Uterus (tissue), 4 donors: ENCODE results near the gene GGCX. TPM values are rescaled to one million over a fixed set of nuclear protein-coding genes. Genes with fewer than 3 reads are reported as not detected.

Experiments used
- DNase-seq, 2 donors: peaks; one replicate each; pipeline ENCODE4 v3.0.0-alpha.2; 2019 to 2020
- H3K27ac ChIP-seq, 2 donors: fragments of 200-600 bp; sonication (generic); 1 replicate in 1 of 2; 2 replicates in 1 of 2; pipeline ENCODE4 v1.5.1; 2016 to 2018
- H3K27me3 ChIP-seq, 2 donors: fragments of 200-600 bp; sonication (generic); one replicate each; pipeline ENCODE4 v1.5.1; 2018 to 2019; ENCODE audit warnings: control low read depth in 1 of 2
- H3K36me3 ChIP-seq, 2 donors: fragments of 200-600 bp; sonication (generic); one replicate each; pipeline ENCODE4 v1.5.1; 2019; ENCODE audit warnings: control low read depth in 1 of 2
- H3K4me1 ChIP-seq, 2 donors: fragments of 200-600 bp; sonication (generic); one replicate each; pipeline ENCODE4 v1.5.1; 2018 to 2019; ENCODE audit warnings: control low read depth in 1 of 2
- H3K4me3 ChIP-seq, 2 donors: fragments of 200-600 bp; sonication (generic); 1 replicate in 1 of 2; 2 replicates in 1 of 2; pipeline ENCODE4 v1.5.1; 2018 to 2019; ENCODE audit warnings: mild to moderate bottlenecking in 1 of 2
- H3K9me3 ChIP-seq, 2 donors: fragments of 200-600 bp; sonication (generic); one replicate each; pipeline ENCODE4 v1.5.1; 2019; ENCODE audit warnings: control low read depth in 1 of 2
- CTCF ChIP-seq, 4 experiments: fragments of 200-600 bp in 2 of 4; fragments of 450-650 bp in 2 of 4; sonication (generic) in 2 of 4; IDR thresholded peaks; one replicate each; pipeline ENCODE4 v1.5.1; 2016 to 2019; ENCODE audit warnings: antibody characterized with exemption in 4 of 4, mild to moderate bottlenecking in 2 of 4, moderate library complexity in 1 of 4
- POLR2A ChIP-seq, 2 donors: fragments of 450-650 bp; IDR thresholded peaks; one replicate each; pipeline ENCODE4 v1.6.1; 2016; ENCODE audit warnings: antibody characterized with exemption in 2 of 2, mild to moderate bottlenecking in 1 of 2, moderate library complexity in 1 of 2
- intact Hi-C: fragments of 100-400 bp; cut with DNase I; formaldehyde crosslinking; loops from one replicate; pipeline ENCODE4 v1.15.1; 2023; ENCODE audit warnings: low total_unique reads
- total RNA-seq, 4 donors: library from RNA; depleted of rRNA in 3 of 4; stranded (reverse); fragments of >200 nt in 3 of 4; gene quantifications; one replicate each; pipeline versions ENCODE4 v1.1.0 to v1.2.4, GENCODE V29; 2014 to 2023
- donor health status: DM: yes; HTN: yes; CAD: no.

Gene GGCX
- total RNA-seq, 4 donors from 2014 or later, result 14.1 to 54.1 (median 37.9) TPM

- no peak for DNase-seq
- H3K9me3 ChIP-seq, result no peaks in the 10 kb centered on the region
- no peaks in the 10 kb centered on the region for H3K36me3 ChIP-seq
- intact Hi-C loops, result no loop called here
- TF ChIP-seq CTCF (IDR thresholded peaks at IDR 0.05), result no peak
- no peak for TF ChIP-seq POLR2A (IDR thresholded peaks at IDR 0.05)
- no peaks in the 10 kb centered on the region for H3K27me3 ChIP-seq
- H3K4me1 ChIP-seq, result peaks cover 0 to 3% of the 10 kb centered on the region in 2 donors
- no peak overlapping the region for H3K4me3 ChIP-seq
- H3K27ac ChIP-seq, result peak overlapping the region; percentile 97 to 100
Measured at GRCh38 chr2:85541753-85542457, 19.4 kb downstream of the GGCX start.

GRCh38 chr2:85541262-85541661 lies 20.0 kb downstream of the GGCX start:
- Histone ChIP-seq H3K27me3 (no peaks in the 10 kb centered on the region), H3K27ac (peak overlapping the region; percentile 97 to 100), H3K36me3 (no peaks in the 10 kb centered on the region), H3K9me3 (no peaks in the 10 kb centered on the region), H3K4me1 (peaks cover 0 to 10% of the 10 kb centered on the region in 2 donors), H3K4me3 (peak overlapping the region; percentile 68 to 78)
- intact Hi-C loops, result no loop called here
- DNase-seq, result no peak
- TF ChIP-seq POLR2A (IDR thresholded peaks at IDR 0.05) (no peak), CTCF (IDR thresholded peaks at IDR 0.05) (no peak)

- Histone ChIP-seq H3K27ac (peak overlapping the region; percentile 97 to 100), H3K36me3 (no peaks in the 10 kb centered on the region), H3K9me3 (no peaks in the 10 kb centered on the region), H3K4me1 (peaks cover 0 to 11% of the 10 kb centered on the region in 2 donors), H3K4me3 (peak overlapping the region; percentile 68 to 78), H3K27me3 (no peaks in the 10 kb centered on the region)
- no peak for DNase-seq
- TF ChIP-seq POLR2A (IDR thresholded peaks at IDR 0.05), result no peak
- no peak for TF ChIP-seq CTCF (IDR thresholded peaks at IDR 0.05)
- intact Hi-C loops, result no loop called here
Measured at GRCh38 chr2:85540133-85540648, 21.1 kb downstream of the GGCX start.

GRCh38 chr2:85539361-85540132 lies 21.7 kb downstream of the GGCX start:
- Histone ChIP-seq H3K27me3 (no peaks in the 10 kb centered on the region), H3K36me3 (no peaks in the 10 kb centered on the region), H3K9me3 (no peaks in the 10 kb centered on the region), H3K4me1 (peaks cover 0 to 11% of the 10 kb centered on the region in 2 donors), H3K4me3 (peak overlapping the region; percentile 68 to 78), H3K27ac (peak overlapping the region; percentile 97 to 100)
- peak; percentile 78 to 80 for DNase-seq
- TF ChIP-seq POLR2A (IDR thresholded peaks at IDR 0.05), result no peak
- no peak for TF ChIP-seq CTCF (IDR thresholded peaks at IDR 0.05)
- intact Hi-C loops, result no loop called here
